ENCODE results near the gene ACTL7B.

DNA sequence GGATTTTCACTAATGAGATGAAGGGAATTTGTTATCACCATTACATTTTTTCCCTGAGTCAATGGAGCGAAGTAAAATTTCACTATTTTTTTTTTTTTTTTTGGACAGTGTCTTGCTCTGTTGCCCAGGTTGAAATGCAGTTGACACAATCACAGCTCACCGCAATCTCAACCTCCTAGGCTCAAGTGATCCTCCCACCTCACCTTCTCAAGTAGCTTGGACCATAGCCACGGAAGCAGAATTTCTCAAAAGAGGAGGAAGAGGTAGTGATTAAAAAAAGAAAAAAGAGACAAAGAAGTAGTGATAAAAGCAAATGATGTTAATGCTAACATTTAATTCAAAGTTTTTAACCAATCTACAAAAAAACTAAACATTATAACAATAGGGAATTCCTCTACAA lies 48.4 kb upstream of the ACTL7B start:
- TF ChIP-seq, protein P1, sequence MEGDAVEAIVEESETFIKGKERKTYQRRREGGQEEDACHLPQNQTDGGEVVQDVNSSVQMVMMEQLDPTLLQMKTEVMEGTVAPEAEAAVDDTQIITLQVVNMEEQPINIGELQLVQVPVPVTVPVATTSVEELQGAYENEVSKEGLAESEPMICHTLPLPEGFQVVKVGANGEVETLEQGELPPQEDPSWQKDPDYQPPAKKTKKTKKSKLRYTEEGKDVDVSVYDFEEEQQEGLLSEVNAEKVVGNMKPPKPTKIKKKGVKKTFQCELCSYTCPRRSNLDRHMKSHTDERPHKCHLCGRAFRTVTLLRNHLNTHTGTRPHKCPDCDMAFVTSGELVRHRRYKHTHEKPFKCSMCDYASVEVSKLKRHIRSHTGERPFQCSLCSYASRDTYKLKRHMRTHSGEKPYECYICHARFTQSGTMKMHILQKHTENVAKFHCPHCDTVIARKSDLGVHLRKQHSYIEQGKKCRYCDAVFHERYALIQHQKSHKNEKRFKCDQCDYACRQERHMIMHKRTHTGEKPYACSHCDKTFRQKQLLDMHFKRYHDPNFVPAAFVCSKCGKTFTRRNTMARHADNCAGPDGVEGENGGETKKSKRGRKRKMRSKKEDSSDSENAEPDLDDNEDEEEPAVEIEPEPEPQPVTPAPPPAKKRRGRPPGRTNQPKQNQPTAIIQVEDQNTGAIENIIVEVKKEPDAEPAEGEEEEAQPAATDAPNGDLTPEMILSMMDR (conservative IDR thresholded peaks at IDR 0.05 in 1 of 2, IDR thresholded peaks at IDR 0.05 in 1 of 2; ENCODE audit: extremely low read depth in 1 of 2, insufficient read depth in 1 of 2, low read depth in 1 of 2, low read length in 2 of 2), result no peak
- no peak for TF ChIP-seq EZH2 (IDR thresholded peaks at IDR 0.05; ENCODE audit: borderline replicate concordance, low read length)
